Smooth muscle cell of the coronary artery (primary cell): ENCODE results near the gene FANCF. TPM values are rescaled to one million over a fixed set of nuclear protein-coding genes. Genes with fewer than 3 reads are reported as not detected.

Experiments used
- total RNA-seq: library from RNA; depleted of rRNA; stranded (reverse); fragments of >200 nt; gene quantifications from 2 replicates; pipeline ENCODE4 v1.2.3, GENCODE V29; 2014; ENCODE audit warnings: low replicate concordance

Gene FANCF, protein sequence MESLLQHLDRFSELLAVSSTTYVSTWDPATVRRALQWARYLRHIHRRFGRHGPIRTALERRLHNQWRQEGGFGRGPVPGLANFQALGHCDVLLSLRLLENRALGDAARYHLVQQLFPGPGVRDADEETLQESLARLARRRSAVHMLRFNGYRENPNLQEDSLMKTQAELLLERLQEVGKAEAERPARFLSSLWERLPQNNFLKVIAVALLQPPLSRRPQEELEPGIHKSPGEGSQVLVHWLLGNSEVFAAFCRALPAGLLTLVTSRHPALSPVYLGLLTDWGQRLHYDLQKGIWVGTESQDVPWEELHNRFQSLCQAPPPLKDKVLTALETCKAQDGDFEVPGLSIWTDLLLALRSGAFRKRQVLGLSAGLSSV
- 2.6 and 8.0 TPM in 2 replicates for total RNA-seq

DNA sequence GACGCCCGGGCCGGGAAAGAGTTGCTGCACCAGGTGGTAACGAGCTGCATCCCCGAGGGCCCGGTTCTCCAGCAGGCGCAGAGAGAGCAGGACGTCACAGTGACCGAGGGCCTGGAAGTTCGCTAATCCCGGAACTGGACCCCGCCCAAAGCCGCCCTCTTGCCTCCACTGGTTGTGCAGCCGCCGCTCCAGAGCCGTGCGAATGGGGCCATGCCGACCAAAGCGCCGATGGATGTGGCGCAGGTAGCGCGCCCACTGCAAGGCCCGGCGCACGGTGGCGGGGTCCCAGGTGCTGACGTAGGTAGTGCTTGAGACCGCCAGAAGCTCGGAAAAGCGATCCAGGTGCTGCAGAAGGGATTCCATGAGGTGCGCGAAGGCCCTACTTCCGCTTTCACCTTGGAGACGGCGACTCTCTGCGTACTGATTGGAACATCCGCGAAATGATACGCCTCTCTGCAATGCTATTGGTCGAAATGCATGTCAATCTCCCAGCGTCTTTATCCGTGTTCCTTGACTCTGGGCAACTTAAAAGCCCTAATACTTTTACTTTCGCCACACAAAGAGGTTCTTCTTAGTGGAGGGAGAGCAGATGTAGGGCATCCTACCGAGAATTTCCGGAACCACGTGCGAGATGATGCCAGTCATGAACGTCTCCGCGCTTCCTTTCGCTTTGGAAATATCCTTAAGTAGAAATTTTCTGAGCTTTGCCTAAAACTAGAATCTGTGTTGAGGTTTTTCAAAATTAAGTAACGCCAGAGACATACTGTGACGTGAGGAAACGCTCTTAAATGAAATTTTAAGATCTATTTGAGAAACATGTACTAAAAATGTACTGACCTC, at the start of gene FANCF:
Gene FANCF, minus strand, starts transcription at position 376 of the 840 bp plus-strand sequence. Its CDS starts 13 bp downstream, at position 363.

DNA sequence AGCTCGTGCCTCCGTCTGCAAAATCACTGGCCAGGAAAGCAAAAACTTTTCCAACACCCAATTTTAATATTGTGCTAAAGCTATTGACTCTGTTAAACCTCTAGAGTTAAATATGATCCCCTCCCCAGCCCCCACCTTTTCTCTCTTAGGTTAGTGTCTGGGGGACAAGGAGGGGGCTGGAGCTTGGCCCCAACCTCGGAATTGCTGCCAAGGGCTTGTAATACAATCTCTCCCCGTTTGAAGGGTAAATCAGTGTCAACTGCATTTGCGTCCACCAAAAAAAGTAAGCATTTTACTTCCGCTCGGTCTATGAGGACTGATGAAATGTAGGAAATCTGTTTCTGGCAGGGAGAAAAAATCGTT, 40.7 kb upstream of the FANCF start, which contains the start of gene GAS2:
Gene GAS2, plus strand, starts transcription at position 287 of the 363 bp plus-strand sequence. CDS start 8,259 bp downstream, outside the sequence.

Other genes starting within 250 kb of the FANCF start
- gene GAS2, start 40.8 kb upstream of the FANCF start, total RNA-seq, result 0.59 and 0.68 TPM in 2 replicates
- 0.23 and 33.6 TPM in 2 replicates for gene SVIP, start 204.0 kb upstream of the FANCF start, total RNA-seq
- gene CCDC179, start 234.7 kb upstream of the FANCF start, total RNA-seq, result 4.3 TPM in 1 of 2 replicates, not detected in the other